SK-N-MC (cell line): ENCODE data around the gene MAGI2.

Experiments
- EZH2 ChIP-seq: fragments of 200-600 bp; sonication (generic); IDR thresholded peaks from one replicate; pipeline ENCODE4 v1.6.1; 2017; ENCODE audit warnings: antibody characterized with exemption
- FOXP2 ChIP-seq: optimal IDR thresholded peaks from 2 replicates; pipeline ENCODE3; 2011; ENCODE audit warnings: mild to moderate bottlenecking, moderate library complexity; ENCODE audit not compliant: insufficient read depth; ENCODE audit errors: extremely low read length, control extremely low read depth
- POLR2AphosphoS5 ChIP-seq: IDR thresholded peaks from 2 replicates; pipeline ENCODE4 v1.6.1; 2012; ENCODE audit warnings: mild to moderate bottlenecking, low read depth, low read length, borderline replicate concordance

DNA sequence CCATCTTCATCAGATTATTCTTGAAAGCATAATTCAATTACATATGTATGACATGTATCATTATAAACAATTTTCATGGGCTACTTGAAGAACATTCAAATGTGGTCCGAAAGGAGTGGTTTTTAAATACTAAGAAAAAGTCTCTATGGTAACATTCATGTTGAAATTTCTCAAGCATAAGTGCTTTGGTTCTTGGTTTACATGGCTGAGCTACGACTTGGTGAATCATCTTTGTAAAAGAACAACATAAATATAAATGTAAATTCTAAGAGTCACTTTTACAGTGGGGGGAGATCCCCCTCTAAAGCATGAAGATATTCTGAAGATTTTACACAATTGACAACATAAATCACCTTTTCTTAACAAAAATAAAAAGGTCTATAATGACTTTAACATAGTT lies 118.6 kb downstream of the MAGI2 start:
- TF ChIP-seq EZH2 (no peak), FOXP2 (no peak), POLR2AphosphoS5 (no peak)
